ENCODE results near the gene PCDHGA9.

GRCh38 chr5:141384471-141385267 lies 17.9 kb upstream of the PCDHGA9 start:
- TF ChIP-seq CTCF (IDR thresholded peaks at IDR 0.05; ENCODE audit: low read depth, low read length), result no peak
- TF ChIP-seq POLR2A (IDR thresholded peaks at IDR 0.05; ENCODE audit: extremely low read depth, insufficient read length), result no peak

Data from NB4 (cell line).